MM.1S (cell line): Measurements from ENCODE around the gene TSPAN4.

Experiments used
- DNase-seq: peaks from one replicate; pipeline ENCODE4 v3.0.0-alpha.2; 2015
- H2AFZ ChIP-seq: fragments of 300-600 bp; sonication (generic); 2 replicates; pipeline ENCODE4 v1.6.0; 2016; ENCODE audit warnings: antibody characterized with exemption, low read length
- H3F3A ChIP-seq: fragments of 300-600 bp; sonication (generic); 2 replicates; pipeline ENCODE4 v1.6.1; 2016; ENCODE audit warnings: mild to moderate bottlenecking, antibody characterized with exemption, low read length, moderate library complexity, mixed read lengths; ENCODE audit not compliant: insufficient read depth
- H3K27ac ChIP-seq: fragments of 300-600 bp; sonication (generic); 2 replicates; pipeline ENCODE4 v1.5.1; 2016; ENCODE audit warnings: mild to moderate bottlenecking, low read length
- H3K27me3 ChIP-seq: fragments of 300-600 bp; sonication (generic); replicated peaks from 2 replicates; pipeline ENCODE4 v1.6.0; 2016; ENCODE audit warnings: low read length; ENCODE audit not compliant: insufficient read depth
- H3K36me3 ChIP-seq: fragments of 300-600 bp; sonication (generic); replicated peaks from 2 replicates; pipeline ENCODE4 v1.6.1; 2016; ENCODE audit warnings: mild to moderate bottlenecking, low read length, mixed read lengths; ENCODE audit not compliant: insufficient read depth
- H3K4me1 ChIP-seq: fragments of 300-600 bp; sonication (generic); 2 replicates; pipeline ENCODE4 v1.6.1; 2016; ENCODE audit warnings: low read length, mixed read lengths
- H3K4me2 ChIP-seq: fragments of 300-600 bp; sonication (generic); 2 replicates; pipeline ENCODE4 v1.6.0; 2016; ENCODE audit warnings: low read depth, low read length
- H3K4me3 ChIP-seq: fragments of 300-600 bp; sonication (generic); 2 replicates; pipeline ENCODE4 v1.5.1; 2016; ENCODE audit warnings: low read length, mixed read lengths
- H3K79me2 ChIP-seq: fragments of 300-600 bp; sonication (generic); 2 replicates; pipeline ENCODE4 v1.6.1; 2016; ENCODE audit warnings: mixed run types, low read length, mixed read lengths
- H3K9ac ChIP-seq: fragments of 300-600 bp; sonication (generic); 2 replicates; pipeline ENCODE4 v1.6.1; 2016; ENCODE audit warnings: low read length, mixed read lengths
- H3K9me2 ChIP-seq: fragments of 300-600 bp; sonication (generic); replicated peaks from 2 replicates; pipeline ENCODE4 v1.6.1; 2016; ENCODE audit warnings: mild to moderate bottlenecking, low read length, mixed read lengths; ENCODE audit not compliant: insufficient read depth
- H3K9me3 ChIP-seq: fragments of 300-600 bp; sonication (generic); replicated peaks from 2 replicates; pipeline ENCODE4 v1.6.1; 2016; ENCODE audit warnings: mild to moderate bottlenecking, low read length, mixed read lengths; ENCODE audit not compliant: insufficient read depth
- H4K20me1 ChIP-seq: fragments of 300-600 bp; sonication (generic); 2 replicates; pipeline ENCODE4 v1.6.1; 2016; ENCODE audit warnings: mild to moderate bottlenecking, low read length, moderate library complexity, mixed read lengths; ENCODE audit not compliant: insufficient read depth
- CTCF ChIP-seq: fragments of 300-600 bp; sonication (generic); IDR thresholded peaks from 2 replicates; pipeline ENCODE4 v1.5.1; 2016; ENCODE audit warnings: antibody characterized with exemption, low read length, mixed read lengths
- EZH2 ChIP-seq: fragments of 300-600 bp; sonication (generic); optimal IDR thresholded peaks from 2 replicates; pipeline ENCODE3; 2017; ENCODE audit warnings: low read depth, mild to moderate bottlenecking, antibody characterized with exemption, low read length, mixed read lengths
- EZH2phosphoT487 ChIP-seq: fragments of 300-600 bp; sonication (generic); IDR thresholded peaks from 2 replicates; pipeline ENCODE4 v1.6.1; 2018; ENCODE audit warnings: antibody characterized with exemption, low read length

TSPAN4 gene

DNA sequence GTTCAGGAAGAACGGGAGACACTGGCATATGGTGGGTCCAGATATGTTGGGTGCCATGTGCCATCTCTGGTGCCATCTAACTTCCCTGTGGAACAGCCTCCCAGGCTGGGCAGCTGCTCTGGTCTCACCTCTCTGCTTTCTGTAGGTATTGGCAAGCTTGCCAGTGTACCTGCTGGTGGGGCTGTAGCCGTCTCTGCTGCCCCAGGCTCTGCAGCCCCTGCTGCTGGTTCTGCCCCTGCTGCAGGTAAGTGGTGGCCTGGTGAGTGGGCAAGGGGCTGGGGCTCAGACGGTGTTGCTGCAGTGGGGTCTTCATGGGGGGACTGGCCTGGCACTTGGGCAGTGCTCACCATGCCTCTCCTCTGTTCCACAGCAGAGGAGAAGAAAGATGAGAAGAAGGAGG lies 30.3 kb upstream of the TSPAN4 start:
- no peak overlapping the region for H2AFZ ChIP-seq
- H3K27me3 ChIP-seq, result no peaks in the 10 kb centered on the region
- TF ChIP-seq EZH2phosphoT487 (no peak), CTCF (no peak), EZH2 (no peak)
- H3K79me2 ChIP-seq, result peaks cover 50% of the 10 kb centered on the region
- no peak overlapping the region for H3K27ac ChIP-seq
- H3F3A ChIP-seq, result peaks cover 44% of the 10 kb centered on the region
- peaks cover 15% of the 10 kb centered on the region for H3K36me3 ChIP-seq
- no peaks in the 10 kb centered on the region for H3K9me2 ChIP-seq
- DNase-seq, result no peak
- no peak overlapping the region for H3K4me3 ChIP-seq
- peaks cover 15% of the 10 kb centered on the region for H4K20me1 ChIP-seq
- no peaks in the 10 kb centered on the region for H3K9me3 ChIP-seq
- H3K4me2 ChIP-seq, result no peak overlapping the region
- H3K4me1 ChIP-seq, result peaks cover 13% of the 10 kb centered on the region
- H3K9ac ChIP-seq, result no peak overlapping the region

- H3K27me3 ChIP-seq, result no peaks in the 10 kb centered on the region
- TF ChIP-seq CTCF (no peak), EZH2phosphoT487 (no peak), EZH2 (no peak)
- no peak overlapping the region for H3K27ac ChIP-seq
- no peak for DNase-seq
- H3F3A ChIP-seq, result peaks cover 44% of the 10 kb centered on the region
- H4K20me1 ChIP-seq, result peaks cover 15% of the 10 kb centered on the region
- no peak overlapping the region for H3K9ac ChIP-seq
- no peaks in the 10 kb centered on the region for H3K9me3 ChIP-seq
- H2AFZ ChIP-seq, result no peak overlapping the region
- no peaks in the 10 kb centered on the region for H3K9me2 ChIP-seq
- no peak overlapping the region for H3K4me2 ChIP-seq
- H3K79me2 ChIP-seq, result peaks cover 43% of the 10 kb centered on the region
- peaks cover 15% of the 10 kb centered on the region for H3K36me3 ChIP-seq
- no peak overlapping the region for H3K4me3 ChIP-seq
- peaks cover 13% of the 10 kb centered on the region for H3K4me1 ChIP-seq
Observed at GRCh38 chr11:813072-813455, 29.6 kb upstream of the TSPAN4 start.

GRCh38 chr11:813456-814096 lies 29.1 kb upstream of the TSPAN4 start:
- no peak for DNase-seq
- H2AFZ ChIP-seq, result no peak overlapping the region
- no peak overlapping the region for H3K4me2 ChIP-seq
- H4K20me1 ChIP-seq, result peaks cover 15% of the 10 kb centered on the region
- H3K4me3 ChIP-seq, result no peak overlapping the region
- H3K9ac ChIP-seq, result no peak overlapping the region
- no peaks in the 10 kb centered on the region for H3K27me3 ChIP-seq
- TF ChIP-seq CTCF, result no peak
- TF ChIP-seq EZH2, result no peak
- no peak for TF ChIP-seq EZH2phosphoT487
- peaks cover 15% of the 10 kb centered on the region for H3K36me3 ChIP-seq
- no peaks in the 10 kb centered on the region for H3K9me3 ChIP-seq
- H3K4me1 ChIP-seq, result peaks cover 10% of the 10 kb centered on the region
- H3K79me2 ChIP-seq, result peaks cover 40% of the 10 kb centered on the region
- H3K27ac ChIP-seq, result no peak overlapping the region
- peaks cover 42% of the 10 kb centered on the region for H3F3A ChIP-seq
- no peaks in the 10 kb centered on the region for H3K9me2 ChIP-seq
